GM21825 (cell line): ENCODE measurements around the gene MORF4L1.
"Not testable (repeated sequence)": the region's sequence is repeated elsewhere in the genome, so short reads cannot be mapped to it uniquely, and the experiment has no call there.

ENCODE experiments used
- ATAC-seq: cut with Tn5 transposase; IDR thresholded peaks from one replicate; pipeline ENCODE4 v1.9.1; 2021; ENCODE audit warnings: mild to moderate bottlenecking, moderate library complexity; ENCODE audit not compliant: unreplicated experiment

Gene MORF4L1

DNA sequence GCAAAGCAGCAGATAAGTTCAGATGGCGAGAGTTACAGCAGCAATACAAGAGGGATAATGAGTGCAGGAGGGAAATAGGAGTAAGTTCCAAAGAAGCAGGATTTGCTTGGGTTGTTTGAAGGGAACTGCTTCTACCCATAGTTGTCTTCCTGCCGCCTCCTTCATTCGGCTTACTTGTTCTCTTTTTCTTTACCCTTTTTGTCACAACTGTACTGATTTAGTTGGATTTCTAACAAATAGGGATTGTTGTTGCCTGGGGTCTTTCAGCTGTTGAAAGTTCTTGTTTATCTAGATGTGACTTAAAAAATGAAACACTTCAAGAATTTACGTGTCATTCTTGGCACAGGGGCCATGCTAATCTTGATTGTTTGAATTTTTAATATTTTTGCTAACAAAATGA, 25.9 kb downstream of the MORF4L1 start:
- no peak for ATAC-seq

DNA sequence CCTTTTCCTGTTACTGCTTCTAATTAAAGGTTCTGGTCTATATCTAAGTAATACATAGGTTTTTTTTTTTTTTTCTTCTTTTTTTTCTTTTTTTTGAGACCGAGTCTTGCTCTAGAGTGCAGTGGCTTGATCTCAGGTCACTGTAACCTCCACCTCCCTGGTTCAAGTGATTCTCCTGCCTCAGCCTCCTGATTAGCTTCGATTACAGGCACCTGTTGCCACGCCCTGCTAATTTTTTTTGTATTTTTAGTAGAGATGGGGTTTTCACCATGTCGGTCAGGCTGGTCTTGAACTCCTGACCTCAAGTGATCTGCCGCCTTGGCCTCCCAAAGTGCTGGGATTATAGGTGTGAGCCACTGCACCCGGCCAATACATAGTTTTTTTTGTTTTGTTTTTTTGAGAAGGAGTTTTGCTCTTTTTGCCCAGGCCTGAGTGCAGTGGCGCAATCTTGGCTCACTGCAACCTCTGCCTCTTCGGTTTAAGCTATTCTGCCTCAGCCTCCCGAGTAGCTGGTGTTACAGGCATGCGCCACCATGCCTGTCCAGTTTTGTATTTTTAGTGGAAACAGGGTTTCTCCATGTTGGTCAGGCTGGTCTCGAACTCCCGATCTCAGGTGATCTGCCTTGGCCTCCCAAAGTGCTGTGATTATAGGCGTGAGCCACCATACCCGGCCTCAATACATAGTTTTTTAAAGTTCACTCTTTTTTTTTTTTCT, 28.3 kb downstream of the MORF4L1 start:
- ATAC-seq: not testable (repeated sequence)

DNA sequence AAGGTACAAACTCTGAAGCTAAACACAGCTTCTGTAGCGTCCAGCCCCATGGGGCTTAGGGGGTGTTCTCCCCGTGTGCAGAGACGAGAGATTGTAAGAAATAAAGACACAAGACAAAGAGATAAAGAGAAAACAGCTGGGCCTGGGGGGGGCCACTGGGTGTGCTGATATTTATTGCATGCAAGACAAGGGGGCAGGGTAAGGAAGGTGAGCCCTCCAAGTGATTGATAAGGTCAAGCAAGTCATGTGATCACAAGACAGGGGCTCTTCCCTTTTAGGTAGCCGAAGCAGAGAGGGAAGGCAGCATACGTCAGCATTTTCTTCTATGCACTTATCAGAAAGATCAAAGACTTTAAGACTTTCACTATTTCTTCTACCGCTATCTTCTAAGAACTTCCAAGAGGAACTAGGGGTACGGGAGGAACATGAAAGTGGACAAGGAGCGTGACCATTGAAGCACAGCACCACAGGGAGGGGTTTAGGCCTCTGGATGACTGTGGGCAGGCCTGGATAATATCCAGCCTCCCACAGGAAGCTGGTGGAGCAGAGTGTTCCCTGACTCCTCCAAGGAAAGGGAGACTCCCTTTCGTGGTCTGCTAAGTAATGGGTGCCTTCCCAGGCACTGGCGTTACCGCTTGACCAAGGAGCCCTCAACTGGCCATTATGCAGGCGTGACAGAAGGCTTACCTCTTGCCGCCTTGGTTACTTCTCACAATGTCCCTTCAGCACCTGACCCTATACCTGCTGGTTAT, 29.8 kb downstream of the MORF4L1 start:
- not testable (repeated sequence) for ATAC-seq

DNA sequence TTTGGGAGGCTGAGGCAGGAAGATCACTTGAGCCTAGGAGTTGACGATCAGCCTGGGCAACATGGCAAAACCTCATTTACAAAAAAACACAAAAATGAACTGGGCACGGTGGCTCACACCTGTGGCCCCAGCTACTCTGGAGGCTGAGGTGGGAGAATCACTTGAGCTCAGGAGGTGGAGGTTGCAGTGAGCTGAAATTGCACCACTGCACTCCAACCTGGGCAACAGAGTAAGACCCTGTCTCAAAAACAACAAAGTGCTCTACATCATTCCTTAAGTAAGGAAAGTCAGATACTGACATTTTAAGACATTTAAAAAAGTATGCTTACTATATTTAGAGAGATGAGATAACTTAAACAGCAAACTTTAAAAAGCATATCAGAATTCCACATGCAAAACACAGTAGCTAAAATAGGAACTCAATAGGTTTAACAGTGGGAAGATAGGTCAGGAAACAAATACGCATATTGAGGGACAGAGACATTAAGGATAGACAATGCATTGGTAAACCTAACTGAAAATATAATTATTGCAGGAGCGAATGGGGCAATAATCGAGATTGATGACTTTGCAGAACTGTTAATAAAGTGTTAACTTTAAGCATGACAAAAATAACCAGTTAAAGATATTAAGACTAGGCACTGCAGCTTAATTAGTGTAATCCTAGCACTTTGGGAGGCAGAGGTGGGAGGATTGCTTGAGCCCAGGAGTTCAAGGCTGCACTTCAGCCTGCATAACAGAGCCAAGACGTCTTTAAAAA, 32.1 kb downstream of the MORF4L1 start:
- no peak for ATAC-seq

DNA sequence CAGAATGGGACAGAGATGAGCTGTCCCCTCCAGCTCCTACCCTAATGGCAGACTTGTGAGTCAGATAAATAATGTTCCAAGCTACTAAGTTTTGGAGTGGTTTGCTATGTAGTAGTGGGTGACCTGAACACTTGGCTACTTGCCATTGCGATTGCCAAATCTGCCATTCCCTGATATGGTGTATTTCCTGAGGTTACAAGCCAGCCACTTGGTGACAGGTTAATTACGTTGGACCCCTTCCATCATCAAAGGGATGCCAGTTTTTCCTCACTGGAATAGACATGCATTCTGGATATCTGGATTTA, 33.6 kb downstream of the MORF4L1 start:
- ATAC-seq: no peak

DNA sequence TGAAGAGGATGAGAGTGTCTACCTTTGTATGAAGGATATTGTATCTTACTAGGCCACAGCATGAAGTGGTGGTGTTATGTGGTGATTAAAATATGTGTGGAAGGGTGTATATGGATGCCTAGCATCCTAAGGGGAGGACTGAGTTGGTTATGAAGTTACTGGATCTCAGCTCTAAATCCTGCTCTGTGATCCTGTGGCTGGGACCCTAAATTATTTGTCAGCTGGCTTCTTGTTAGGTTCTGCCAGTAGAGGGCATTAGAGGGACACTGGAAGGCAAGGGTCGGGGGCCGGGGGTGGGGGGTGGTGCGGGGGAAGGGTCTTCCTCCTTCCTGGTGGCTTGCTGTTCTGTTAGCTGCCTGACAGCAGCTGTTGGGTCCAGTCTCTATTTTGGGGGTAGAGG, 34.9 kb downstream of the MORF4L1 start:
- no peak for ATAC-seq

DNA sequence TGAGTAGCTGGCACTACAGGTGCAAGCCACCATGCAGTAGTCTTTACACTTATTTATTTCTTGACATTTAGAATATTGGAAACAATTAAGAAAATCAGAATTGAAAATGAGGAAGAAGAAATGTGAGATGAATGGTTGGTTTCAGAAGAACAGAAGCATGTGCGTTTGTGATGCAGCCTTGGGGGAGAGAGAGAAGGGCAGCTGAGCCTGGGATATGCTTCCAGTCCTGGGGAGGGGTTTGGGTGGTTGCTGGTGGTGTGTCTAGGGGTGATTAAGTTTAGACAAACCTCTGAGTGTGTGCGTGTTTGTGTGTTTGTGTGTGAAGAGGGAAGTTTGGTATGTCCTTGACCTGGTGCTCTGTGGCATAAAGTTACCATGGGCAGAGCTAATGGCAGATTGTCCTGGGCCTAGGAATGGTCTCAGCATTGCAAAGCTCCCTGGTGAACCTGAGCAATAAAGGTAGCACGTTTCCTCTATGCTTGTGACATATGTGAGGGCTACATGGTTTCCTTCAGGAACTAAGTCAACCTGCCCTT, 36.5 kb downstream of the MORF4L1 start:
- no peak for ATAC-seq

DNA sequence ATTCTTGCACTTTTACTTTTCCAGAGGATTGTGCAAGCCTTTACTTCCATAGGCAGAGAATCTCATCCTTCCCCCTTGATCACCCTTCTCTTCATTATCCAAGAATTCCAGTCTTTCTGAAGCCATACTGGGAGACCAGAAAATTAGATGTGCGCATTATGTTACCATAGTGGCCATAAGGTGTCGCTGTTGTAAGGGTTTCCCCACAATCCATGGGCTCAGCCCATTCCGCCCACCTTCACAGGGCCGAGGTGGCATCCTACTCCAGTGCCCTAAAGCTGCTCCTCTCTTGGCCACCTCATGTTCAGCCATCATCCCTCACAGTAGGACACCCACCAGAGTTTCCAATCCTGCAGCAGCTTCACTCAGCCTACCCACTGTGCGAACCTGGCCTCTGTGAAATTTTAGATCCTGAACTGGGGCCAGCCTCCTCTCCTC, 37.1 kb downstream of the MORF4L1 start:
- no peak for ATAC-seq

DNA sequence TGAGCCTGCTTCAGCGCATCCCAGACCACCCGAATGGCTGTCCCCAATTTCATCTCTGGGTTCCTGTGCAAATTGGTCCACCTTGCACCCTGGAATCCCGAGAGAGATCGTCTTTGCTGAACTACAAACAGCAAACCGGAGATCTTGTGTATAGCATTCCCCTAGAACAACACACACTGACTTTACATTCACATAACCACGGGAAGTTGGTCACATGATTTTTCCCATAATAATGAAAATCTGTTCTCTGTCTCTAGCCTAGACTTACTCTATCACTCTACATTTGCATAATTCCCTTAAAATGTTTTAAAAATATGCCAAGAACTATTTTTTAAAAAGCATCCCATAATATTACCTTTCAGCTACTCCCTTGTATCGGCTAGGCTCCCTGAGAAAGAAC, 37.6 kb downstream of the MORF4L1 start:
- ATAC-seq: no peak

DNA sequence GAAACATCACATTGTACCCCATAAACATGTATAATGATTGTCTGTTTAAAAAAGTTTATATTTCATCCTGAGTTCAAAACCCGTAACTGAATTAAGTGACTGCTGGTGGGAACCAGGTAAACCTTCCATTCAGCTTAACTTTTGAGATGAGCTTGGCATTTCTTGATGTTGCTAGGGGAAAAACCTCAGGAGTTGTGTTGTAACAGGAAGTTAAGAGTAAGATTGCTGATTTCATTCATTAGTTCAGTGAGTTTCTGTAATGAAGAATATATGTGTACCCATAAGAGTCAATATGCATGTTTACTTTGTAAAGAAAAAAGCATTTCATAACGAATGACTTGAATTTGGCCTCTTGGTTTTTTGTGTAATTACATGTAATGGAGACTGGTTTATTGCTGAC, 39.6 kb downstream of the MORF4L1 start:
- no peak for ATAC-seq

DNA sequence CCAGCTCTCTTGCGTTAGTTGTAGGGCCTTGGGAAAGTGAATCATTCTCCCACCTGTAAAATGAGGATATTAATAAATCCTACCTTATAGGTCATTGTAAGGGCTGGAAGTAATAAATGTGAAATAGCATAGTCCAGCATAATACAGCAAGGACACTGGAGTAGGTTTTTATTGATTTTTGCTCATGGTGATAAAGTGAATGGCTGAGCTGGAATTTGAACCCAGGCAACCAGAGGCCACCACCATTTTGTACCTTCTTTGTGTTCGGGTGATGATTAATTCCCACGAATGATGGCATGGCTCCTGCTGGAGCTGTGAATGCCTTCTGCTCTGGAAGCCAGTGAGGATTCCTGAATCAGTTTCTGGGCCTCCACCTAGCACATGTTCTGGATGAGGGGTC, 40.3 kb downstream of the MORF4L1 start:
- ATAC-seq: no peak

DNA sequence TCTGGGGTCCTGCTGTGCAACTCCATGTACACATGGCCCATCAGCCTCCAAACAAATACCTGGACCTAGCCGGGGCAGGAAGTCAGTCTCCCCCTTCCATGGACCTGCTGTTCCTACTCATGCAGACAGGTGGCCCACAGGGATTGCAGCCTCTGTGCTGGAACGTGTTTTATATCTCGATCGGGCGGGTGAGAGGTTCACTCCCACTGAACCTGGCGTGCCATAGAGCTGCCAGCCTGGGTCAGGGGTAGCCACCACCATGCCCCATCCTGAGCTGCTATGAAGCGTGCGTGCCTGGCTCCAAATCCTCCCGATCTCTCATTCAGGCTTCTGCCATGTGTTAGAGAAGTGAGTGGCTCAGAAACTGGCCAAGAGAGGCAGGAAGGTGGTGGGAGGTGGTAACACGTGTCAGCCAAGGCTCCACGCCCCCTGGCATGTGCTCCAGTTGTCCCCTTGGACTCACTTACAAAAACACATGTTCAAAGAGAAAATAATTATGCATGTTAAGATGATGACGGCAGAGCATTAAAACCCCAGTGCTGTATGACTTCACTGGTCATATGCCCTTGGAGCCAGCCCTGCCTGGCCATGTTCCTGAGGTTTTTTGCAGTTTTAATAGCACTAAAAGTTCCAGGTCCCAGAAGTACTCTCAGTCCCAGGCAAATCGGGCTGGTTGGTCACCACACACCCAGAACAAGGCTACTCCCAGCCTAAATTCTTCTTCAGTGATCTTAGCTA, 41.5 kb downstream of the MORF4L1 start:
- no peak for ATAC-seq

DNA sequence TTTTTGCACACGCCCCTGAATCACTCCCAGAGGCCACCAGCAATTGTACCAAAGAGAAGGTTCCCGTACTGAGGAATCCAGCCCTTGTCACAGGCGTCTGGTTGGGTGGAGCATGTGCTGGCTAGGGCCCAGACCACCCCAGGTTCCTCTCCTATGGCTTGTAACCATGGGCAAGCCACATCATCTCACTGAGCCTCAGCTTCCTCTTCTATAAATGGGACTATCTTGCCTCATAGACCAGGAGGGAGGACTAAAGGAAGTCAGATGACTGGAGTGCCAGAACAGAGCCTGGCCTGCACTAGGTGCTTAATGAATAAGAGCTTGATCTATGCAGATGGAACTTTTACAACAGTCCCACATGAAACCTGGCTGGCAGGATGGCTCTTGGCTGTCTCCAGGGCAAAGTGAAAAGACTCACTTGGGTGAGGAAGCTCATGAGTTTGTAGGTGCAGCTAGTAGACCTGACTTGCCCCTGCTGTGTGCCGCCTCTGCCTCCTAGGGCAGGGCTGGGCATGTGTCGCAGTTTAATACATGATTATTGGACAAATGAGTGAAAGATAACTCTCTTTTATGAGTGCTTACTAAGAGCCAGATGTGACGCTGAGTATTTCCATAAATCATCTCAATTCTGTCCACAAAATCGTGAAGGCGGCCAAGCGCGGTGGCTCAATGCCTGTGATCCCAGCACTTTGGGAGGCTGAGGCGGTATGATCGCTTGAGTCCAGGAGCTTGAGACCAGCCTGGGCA, 42.8 kb downstream of the MORF4L1 start:
- ATAC-seq: no peak

DNA sequence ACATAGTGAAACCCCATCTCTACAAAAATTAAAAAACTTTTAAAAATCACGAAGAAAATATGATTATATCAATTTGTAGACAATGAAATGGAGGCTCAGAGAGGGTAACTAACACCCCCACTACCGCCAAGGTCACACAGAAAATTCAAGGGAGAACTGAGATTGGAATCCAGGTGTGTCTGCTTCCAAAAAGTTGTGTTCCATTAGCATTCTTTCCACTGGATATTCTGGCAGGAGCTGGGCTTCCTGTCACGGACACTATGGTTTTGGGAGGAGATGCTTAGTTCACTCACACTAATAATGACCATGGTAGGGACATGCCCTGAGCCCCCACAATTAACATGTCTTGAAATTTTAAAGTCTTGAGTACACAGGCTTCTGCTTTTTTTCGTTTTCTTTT, 43.4 kb downstream of the MORF4L1 start:
- no peak for ATAC-seq

DNA sequence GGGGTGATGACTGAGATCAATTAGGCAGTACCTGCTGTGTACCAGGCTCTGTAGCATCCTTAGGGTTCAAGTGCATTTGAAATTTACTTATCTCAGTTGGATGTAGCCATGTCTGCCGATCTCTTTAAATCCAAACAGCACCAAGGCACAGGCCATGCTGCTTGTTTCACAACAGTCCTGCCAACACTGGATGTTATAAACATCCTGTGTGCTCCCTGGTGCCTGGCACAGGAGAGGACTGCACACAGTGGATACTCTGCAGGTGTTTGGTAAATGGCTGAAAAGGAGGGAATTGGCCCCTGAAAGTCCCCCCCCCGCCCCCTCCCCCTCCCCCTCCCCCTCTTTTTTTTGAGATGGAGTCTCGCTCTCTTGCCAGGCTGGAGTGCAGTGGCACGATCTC, 45.2 kb downstream of the MORF4L1 start:
- ATAC-seq: no peak

DNA sequence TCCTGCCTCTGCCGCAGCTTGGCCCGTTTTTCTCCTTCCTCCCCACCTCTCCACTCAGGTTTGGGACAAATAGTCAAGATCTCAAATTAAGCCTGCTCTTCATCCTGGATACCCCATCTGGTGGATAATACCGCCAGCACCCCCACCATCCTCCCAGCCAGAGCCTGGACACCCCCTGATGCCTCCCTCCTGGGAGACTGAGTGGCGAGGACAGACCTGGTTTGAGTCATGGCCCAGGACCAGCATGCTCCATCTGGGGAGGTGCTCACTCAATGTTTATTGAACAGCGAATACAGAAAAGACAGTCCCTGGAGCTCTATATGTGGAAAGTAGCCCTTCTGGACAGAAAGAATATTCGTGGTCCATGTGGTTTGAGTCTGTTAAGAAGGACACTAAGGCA, 48.8 kb downstream of the MORF4L1 start:
- no peak for ATAC-seq

DNA sequence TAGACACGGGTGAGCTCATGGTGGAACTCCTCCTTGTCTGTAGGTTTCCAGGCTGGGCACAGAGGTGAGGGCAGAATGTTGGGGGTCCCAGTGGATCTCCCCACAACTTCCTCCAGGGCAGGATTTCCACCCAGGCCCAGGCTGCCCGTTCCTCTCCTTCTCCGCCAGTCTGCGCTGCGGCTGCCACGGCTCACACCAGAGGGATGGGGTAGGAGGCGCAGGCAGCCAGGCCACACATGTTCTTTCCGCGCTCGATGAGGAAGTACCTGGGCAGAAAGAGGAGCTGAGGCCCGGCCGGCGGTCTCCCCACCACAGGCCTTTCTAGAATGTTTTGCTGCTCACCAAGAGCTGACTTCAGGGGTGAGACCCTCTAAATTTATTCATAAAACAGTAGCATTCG, 49.2 kb downstream of the MORF4L1 start:
- no peak for ATAC-seq

DNA sequence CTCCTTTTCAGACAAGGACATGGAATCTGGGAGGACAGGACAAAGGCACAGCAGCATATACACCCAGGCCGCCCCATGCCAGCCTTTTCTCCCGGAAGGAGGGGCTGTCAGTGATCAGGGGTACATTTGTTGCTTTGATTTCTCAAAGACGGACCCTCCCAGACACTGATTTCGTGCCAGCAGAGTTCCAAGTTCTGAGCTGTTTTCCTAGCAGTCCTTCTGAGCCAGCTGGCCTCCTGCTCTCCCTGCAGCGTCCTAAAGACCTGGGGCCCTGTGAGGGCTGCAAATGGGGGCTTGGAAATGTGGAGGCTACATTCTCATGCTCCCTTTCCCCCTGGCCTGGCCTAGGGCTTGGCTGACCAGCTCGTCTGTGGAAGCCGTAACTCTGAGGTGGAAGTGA, 49.8 kb downstream of the MORF4L1 start:
- no peak for ATAC-seq

DNA sequence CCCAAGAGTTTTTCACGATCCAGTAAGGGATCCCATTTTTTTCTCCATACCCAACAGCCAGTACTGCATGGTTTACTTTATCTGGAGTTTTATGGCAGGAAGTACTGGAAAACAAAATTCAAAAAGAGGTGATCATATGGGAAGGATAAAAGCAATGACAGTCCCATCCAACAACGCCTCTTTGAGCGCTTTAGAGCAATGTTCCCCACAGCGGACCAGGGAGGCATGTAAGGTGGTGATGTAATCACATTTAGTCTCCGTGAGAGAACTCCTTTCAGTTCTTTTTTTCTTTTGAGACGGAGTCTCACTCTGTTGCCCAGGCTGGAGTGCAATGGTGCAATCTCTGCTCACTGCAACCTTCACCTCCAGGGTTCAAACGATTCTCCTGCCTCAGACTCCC, 50.3 kb downstream of the MORF4L1 start:
- no peak for ATAC-seq
